ENCODE measurements around the gene OLFML1. TPM values are rescaled to one million over a fixed set of nuclear protein-coding genes. Genes with fewer than 3 reads are reported as not detected.

Gene OLFML1
- polyA plus RNA-seq, 2 donors = 0.49 to 1.2 TPM

DNA sequence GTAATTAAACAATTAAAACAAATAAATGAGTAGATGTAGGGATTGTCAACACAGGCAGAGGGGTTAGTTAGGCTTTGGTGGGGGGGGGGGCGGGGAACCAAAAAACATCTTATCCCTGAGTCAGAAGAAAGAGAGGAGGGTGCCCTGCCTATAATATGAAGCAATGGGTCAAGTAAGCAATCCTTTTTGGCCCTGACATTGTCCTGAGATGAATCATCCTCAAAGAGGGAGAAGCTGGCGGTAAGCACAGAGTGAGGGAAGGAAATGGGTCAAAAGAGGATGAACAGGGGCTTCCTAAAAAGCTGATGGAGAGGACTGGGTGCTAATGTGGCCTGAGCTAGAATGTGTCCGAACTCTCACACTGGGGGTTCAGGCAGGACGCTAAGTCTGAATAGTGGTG, 4.7 kb downstream of the OLFML1 start:
- H3K27ac ChIP-seq (ENCODE audit: low read depth in 2 of 2, low read length in 1 of 2) = no peak overlapping the region
- H3K27me3 ChIP-seq (ENCODE audit: control insufficient read depth in 1 of 2, insufficient read depth in 2 of 2, low read length in 2 of 2) = no peaks in the 10 kb centered on the region
- peaks cover 0 to 3% of the 10 kb centered on the region in 2 donors for H3K4me1 ChIP-seq (ENCODE audit: control insufficient read depth in 2 of 2, insufficient read depth in 2 of 2, low read length in 1 of 2)
- no peaks in the 10 kb centered on the region for H3K36me3 ChIP-seq (ENCODE audit: control insufficient read depth in 2 of 2, insufficient read depth in 2 of 2, low read length in 1 of 2)
- 81 to 86% methylated on average over 4 of the region's 4 CpGs for WGBS, 2 donors
- H3K4me3 ChIP-seq (ENCODE audit: low read depth in 1 of 2, low read length in 2 of 2) = no peak overlapping the region
- H3K9me3 ChIP-seq (ENCODE audit: control insufficient read depth in 2 of 2, insufficient read depth in 1 of 2, low read depth in 1 of 2, low read length in 1 of 2) = no peaks in the 10 kb centered on the region

DNA sequence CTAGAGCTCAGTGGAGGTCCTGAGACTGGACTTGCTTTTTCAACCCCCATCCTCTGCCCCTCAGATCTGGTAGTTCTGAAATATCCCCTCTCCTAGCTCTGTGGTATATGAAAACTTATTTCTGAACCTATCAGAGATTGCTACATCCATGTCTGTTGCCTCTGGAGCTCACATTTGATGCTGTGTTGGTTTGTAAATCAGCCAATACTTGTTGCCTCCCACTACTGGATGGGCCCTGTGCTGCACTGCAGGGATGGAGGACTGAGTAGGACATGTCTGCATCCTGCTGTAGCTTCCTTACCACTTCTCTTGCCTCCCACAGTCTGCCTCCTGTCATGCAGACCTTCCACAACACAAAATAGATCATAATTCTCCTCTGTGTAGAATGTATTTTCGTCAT, 5.2 kb downstream of the OLFML1 start:
- H3K36me3 ChIP-seq (ENCODE audit: control insufficient read depth in 2 of 2, insufficient read depth in 2 of 2, low read length in 1 of 2) = no peaks in the 10 kb centered on the region
- no peaks in the 10 kb centered on the region for H3K9me3 ChIP-seq (ENCODE audit: control insufficient read depth in 2 of 2, insufficient read depth in 1 of 2, low read depth in 1 of 2, low read length in 1 of 2)
- no peak overlapping the region for H3K4me3 ChIP-seq (ENCODE audit: low read depth in 1 of 2, low read length in 2 of 2)
- no peaks in the 10 kb centered on the region for H3K27me3 ChIP-seq (ENCODE audit: control insufficient read depth in 1 of 2, insufficient read depth in 2 of 2, low read length in 2 of 2)
- peaks cover 0 to 3% of the 10 kb centered on the region in 2 donors for H3K4me1 ChIP-seq (ENCODE audit: control insufficient read depth in 2 of 2, insufficient read depth in 2 of 2, low read length in 1 of 2)
- H3K27ac ChIP-seq (ENCODE audit: low read depth in 2 of 2, low read length in 1 of 2) = no peak overlapping the region
- WGBS, 2 donors = 81 to 84% methylated on average over 1 of the region's 1 CpG

DNA sequence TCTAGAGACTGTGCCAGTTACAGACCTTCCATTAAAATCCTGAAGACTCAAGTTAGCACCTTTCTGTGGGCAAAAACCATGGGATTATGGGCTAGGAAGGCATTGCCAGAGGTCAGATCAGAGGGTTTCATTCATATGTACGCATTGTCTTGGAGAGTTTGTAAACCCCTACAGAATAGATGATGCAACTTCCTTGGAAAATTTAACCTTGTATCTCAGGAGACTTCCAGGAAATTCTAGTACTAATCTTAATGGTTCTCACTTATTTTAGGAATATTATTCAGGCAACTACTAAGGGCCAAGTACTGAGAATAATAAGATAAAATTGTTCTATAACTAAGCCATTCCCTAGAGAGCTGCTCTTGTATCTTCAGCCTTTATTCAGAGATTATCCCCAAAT, 6.9 kb downstream of the OLFML1 start:
- peaks cover 0 to 3% of the 10 kb centered on the region in 2 donors for H3K4me1 ChIP-seq (ENCODE audit: control insufficient read depth in 2 of 2, insufficient read depth in 2 of 2, low read length in 1 of 2)
- H3K36me3 ChIP-seq (ENCODE audit: control insufficient read depth in 2 of 2, insufficient read depth in 2 of 2, low read length in 1 of 2) = no peaks in the 10 kb centered on the region
- H3K27ac ChIP-seq (ENCODE audit: low read depth in 2 of 2, low read length in 1 of 2) = no peak overlapping the region
- H3K4me3 ChIP-seq (ENCODE audit: low read depth in 1 of 2, low read length in 2 of 2) = no peak overlapping the region
- WGBS, 2 donors = 80 to 88% methylated on average over 1 of the region's 1 CpG
- no peaks in the 10 kb centered on the region for H3K27me3 ChIP-seq (ENCODE audit: control insufficient read depth in 1 of 2, insufficient read depth in 2 of 2, low read length in 2 of 2)
- H3K9me3 ChIP-seq (ENCODE audit: control insufficient read depth in 2 of 2, insufficient read depth in 1 of 2, low read depth in 1 of 2, low read length in 1 of 2) = no peaks in the 10 kb centered on the region

DNA sequence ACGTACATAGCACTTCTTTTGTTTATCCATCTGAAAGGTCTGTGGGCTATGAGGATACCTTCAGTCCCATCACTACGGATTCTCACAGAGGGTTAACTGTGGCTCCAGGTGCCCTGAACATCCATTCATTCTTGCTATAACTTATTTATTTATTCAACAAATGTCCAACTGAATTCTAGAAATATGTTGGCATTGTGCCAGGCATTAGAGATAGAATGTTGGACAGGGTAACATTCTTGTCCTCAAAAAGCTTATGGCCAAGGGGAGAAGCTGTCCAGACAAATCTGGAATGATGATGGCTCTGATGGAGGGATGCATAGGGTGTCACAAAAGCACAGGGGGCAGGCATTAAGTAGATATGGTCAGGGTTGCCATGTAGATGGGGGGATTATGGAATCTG, 8.4 kb downstream of the OLFML1 start:
- WGBS, 2 donors = 79 to 82% methylated on average over 2 of the region's 2 CpGs
- Histone ChIP-seq H3K4me1 (ENCODE audit: control insufficient read depth in 2 of 2, insufficient read depth in 2 of 2, low read length in 1 of 2) (peaks cover 0 to 3% of the 10 kb centered on the region in 2 donors), H3K4me3 (ENCODE audit: low read depth in 1 of 2, low read length in 2 of 2) (no peak overlapping the region), H3K9me3 (ENCODE audit: control insufficient read depth in 2 of 2, insufficient read depth in 1 of 2, low read depth in 1 of 2, low read length in 1 of 2) (no peaks in the 10 kb centered on the region), H3K36me3 (ENCODE audit: control insufficient read depth in 2 of 2, insufficient read depth in 2 of 2, low read length in 1 of 2) (no peaks in the 10 kb centered on the region), H3K27me3 (ENCODE audit: control insufficient read depth in 1 of 2, insufficient read depth in 2 of 2, low read length in 2 of 2) (no peaks in the 10 kb centered on the region), H3K27ac (ENCODE audit: low read depth in 2 of 2, low read length in 1 of 2) (no peak overlapping the region)

DNA sequence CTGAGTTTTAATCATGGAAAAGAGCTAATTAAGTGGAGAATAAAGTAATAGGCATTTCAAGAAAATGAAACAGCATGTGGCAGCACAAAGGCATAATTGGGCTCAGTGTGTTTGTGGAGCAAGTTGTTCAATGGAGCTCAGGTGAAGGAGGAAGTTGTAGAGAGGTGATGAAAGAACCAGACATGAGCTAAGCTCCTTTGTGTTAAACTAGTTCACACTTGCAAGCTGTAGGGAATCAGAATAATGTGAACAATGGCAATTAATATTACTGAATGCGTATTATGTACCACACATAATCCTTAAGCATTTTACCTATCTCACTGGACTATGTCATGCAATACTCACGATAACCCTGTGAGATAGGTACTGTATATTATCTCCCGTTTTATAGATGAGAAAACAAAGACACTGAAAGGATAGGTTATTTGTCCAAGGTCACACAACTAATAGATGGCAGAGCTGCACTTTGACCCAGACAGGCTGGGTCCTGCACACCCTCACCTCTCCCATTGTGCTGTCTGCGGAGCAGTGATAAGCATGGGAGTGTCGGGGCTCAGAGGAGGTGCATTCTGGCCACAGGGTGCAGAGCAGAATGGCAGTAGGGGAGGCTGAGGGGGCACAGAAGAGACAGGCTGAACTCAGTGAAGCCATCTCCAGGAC, 8.9 kb downstream of the OLFML1 start:
- peaks cover 0 to 3% of the 10 kb centered on the region in 2 donors for H3K4me1 ChIP-seq (ENCODE audit: control insufficient read depth in 2 of 2, insufficient read depth in 2 of 2, low read length in 1 of 2)
- H3K9me3 ChIP-seq (ENCODE audit: control insufficient read depth in 2 of 2, insufficient read depth in 1 of 2, low read depth in 1 of 2, low read length in 1 of 2) = no peaks in the 10 kb centered on the region
- H3K36me3 ChIP-seq (ENCODE audit: control insufficient read depth in 2 of 2, insufficient read depth in 2 of 2, low read length in 1 of 2) = no peaks in the 10 kb centered on the region
- no peak overlapping the region for H3K4me3 ChIP-seq (ENCODE audit: low read depth in 1 of 2, low read length in 2 of 2)
- WGBS, 2 donors = 55 to 62% methylated on average over 5 of the region's 5 CpGs
- peak overlapping the region in 1 of 2 donors; percentile 62 for H3K27ac ChIP-seq (ENCODE audit: low read depth in 2 of 2, low read length in 1 of 2)
- H3K27me3 ChIP-seq (ENCODE audit: control insufficient read depth in 1 of 2, insufficient read depth in 2 of 2, low read length in 2 of 2) = no peaks in the 10 kb centered on the region

DNA sequence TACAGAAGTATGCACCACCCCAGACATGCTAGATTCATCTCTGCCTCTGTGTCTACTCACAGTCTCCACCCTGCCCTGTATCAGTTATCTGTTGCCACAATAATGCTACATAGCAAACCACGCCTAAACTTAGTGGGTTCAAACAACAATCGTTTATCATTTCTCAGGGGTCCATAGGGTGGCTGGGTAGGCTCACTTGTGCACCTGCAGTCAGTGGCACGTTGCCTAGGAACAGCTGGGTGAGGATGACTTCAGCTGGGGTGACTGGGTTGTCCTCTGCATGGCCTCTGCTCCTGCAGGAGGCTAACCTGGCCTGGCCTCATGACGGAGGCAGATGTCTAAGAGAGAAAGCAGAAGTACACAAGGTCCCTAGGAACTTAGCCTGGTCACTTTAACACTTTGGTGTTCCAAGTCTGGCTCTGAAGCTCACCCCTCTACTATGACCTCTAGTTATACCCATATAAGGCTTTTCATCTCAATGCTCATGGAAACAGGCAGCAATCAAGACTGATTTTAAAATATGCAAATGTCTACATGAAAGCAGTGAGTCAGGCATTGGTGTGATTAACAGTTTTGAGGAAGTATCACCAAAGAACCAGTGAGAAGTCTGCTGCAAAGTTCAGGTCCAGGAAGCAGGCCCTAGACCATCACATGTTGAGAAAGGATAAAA, 10.7 kb downstream of the OLFML1 start:
- H3K4me1 ChIP-seq (ENCODE audit: control insufficient read depth in 2 of 2, insufficient read depth in 2 of 2, low read length in 1 of 2) = peaks cover 0 to 3% of the 10 kb centered on the region in 2 donors
- peaks cover 0 to 1% of the 10 kb centered on the region in 2 donors for H3K36me3 ChIP-seq (ENCODE audit: control insufficient read depth in 2 of 2, insufficient read depth in 2 of 2, low read length in 1 of 2)
- 79 to 80% methylated on average over 4 of the region's 4 CpGs for WGBS, 2 donors
- H3K27me3 ChIP-seq (ENCODE audit: control insufficient read depth in 1 of 2, insufficient read depth in 2 of 2, low read length in 2 of 2) = no peaks in the 10 kb centered on the region
- no peak overlapping the region for H3K4me3 ChIP-seq (ENCODE audit: low read depth in 1 of 2, low read length in 2 of 2)
- no peaks in the 10 kb centered on the region for H3K9me3 ChIP-seq (ENCODE audit: control insufficient read depth in 2 of 2, insufficient read depth in 1 of 2, low read depth in 1 of 2, low read length in 1 of 2)
- no peak overlapping the region for H3K27ac ChIP-seq (ENCODE audit: low read depth in 2 of 2, low read length in 1 of 2)

DNA sequence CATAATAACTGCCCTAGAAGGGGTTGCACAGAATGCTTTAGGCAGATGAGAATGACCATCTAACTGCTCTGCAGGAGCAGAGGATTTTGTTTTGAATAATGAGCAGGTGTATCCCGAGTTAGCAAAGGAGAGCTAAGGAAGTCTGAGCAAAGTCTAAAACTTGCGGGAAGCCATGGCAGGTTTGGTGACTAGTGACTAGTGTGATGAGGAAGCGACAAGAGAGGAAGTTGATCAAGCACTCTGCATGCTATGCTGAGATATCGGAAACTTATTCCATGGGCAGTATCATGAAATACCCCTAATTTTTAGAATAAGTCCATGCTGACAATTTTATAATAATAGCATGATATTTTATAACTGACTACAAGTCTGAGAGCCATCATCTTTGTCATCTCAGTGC, 12.9 kb downstream of the OLFML1 start:
- peaks cover 0 to 3% of the 10 kb centered on the region in 2 donors for H3K4me1 ChIP-seq (ENCODE audit: control insufficient read depth in 2 of 2, insufficient read depth in 2 of 2, low read length in 1 of 2)
- no peak overlapping the region for H3K4me3 ChIP-seq (ENCODE audit: low read depth in 1 of 2, low read length in 2 of 2)
- peaks cover 0 to 2% of the 10 kb centered on the region in 2 donors for H3K36me3 ChIP-seq (ENCODE audit: control insufficient read depth in 2 of 2, insufficient read depth in 2 of 2, low read length in 1 of 2)
- H3K9me3 ChIP-seq (ENCODE audit: control insufficient read depth in 2 of 2, insufficient read depth in 1 of 2, low read depth in 1 of 2, low read length in 1 of 2) = no peaks in the 10 kb centered on the region
- no peak overlapping the region for H3K27ac ChIP-seq (ENCODE audit: low read depth in 2 of 2, low read length in 1 of 2)
- no peaks in the 10 kb centered on the region for H3K27me3 ChIP-seq (ENCODE audit: control insufficient read depth in 1 of 2, insufficient read depth in 2 of 2, low read length in 2 of 2)
- WGBS, 2 donors = 73 to 85% methylated on average over 4 of the region's 4 CpGs

DNA sequence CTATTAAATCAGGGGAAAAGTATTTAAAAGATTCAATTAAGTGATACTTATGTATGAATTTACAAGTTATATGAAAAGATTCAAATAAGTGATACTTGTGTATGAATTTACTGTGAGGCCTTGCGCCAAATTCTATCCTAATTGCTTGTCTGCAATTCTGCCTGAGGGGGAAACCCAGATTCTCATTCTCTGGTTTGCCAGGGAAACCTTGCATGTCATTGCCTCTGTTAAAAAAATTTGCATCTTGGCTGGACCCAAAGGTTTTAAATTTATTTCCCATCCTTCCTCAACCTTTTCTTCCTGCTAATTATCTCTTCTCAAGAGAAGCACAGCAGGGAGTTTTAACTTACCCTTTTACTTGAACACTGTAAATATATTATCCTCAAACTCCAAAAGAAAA, 13.8 kb downstream of the OLFML1 start:
- no peaks in the 10 kb centered on the region for H3K27me3 ChIP-seq (ENCODE audit: control insufficient read depth in 1 of 2, insufficient read depth in 2 of 2, low read length in 2 of 2)
- peaks cover 0 to 3% of the 10 kb centered on the region in 2 donors for H3K4me1 ChIP-seq (ENCODE audit: control insufficient read depth in 2 of 2, insufficient read depth in 2 of 2, low read length in 1 of 2)
- peaks cover 0 to 2% of the 10 kb centered on the region in 2 donors for H3K36me3 ChIP-seq (ENCODE audit: control insufficient read depth in 2 of 2, insufficient read depth in 2 of 2, low read length in 1 of 2)
- H3K4me3 ChIP-seq (ENCODE audit: low read depth in 1 of 2, low read length in 2 of 2) = no peak overlapping the region
- 79 to 84% methylated on average over 1 of the region's 1 CpG for WGBS, 2 donors
- H3K9me3 ChIP-seq (ENCODE audit: control insufficient read depth in 2 of 2, insufficient read depth in 1 of 2, low read depth in 1 of 2, low read length in 1 of 2) = no peaks in the 10 kb centered on the region
- no peak overlapping the region for H3K27ac ChIP-seq (ENCODE audit: low read depth in 2 of 2, low read length in 1 of 2)

DNA sequence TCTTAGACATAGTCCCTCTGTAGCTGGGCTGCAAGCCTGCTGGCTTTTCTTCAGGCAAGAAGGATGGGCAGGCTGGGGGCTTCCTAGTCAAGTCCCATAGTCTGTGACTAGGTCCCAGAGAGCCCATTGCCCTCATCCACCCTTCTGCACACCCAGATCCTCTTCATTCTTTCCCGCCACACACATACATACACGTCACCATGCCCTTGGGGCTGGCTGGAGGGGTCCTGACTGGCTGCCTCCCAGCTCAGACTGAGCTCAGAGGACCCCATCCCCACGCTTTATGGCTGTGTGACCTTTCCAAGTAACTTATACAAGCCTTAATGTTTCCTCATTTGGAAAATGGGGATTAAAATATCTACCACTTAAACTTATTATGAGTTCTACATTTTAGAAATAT, 14.9 kb downstream of the OLFML1 start:
- no peak overlapping the region for H3K27ac ChIP-seq (ENCODE audit: low read depth in 2 of 2, low read length in 1 of 2)
- peaks cover 0 to 2% of the 10 kb centered on the region in 2 donors for H3K36me3 ChIP-seq (ENCODE audit: control insufficient read depth in 2 of 2, insufficient read depth in 2 of 2, low read length in 1 of 2)
- no peak overlapping the region for H3K4me3 ChIP-seq (ENCODE audit: low read depth in 1 of 2, low read length in 2 of 2)
- no peaks in the 10 kb centered on the region for H3K27me3 ChIP-seq (ENCODE audit: control insufficient read depth in 1 of 2, insufficient read depth in 2 of 2, low read length in 2 of 2)
- no peaks in the 10 kb centered on the region for H3K4me1 ChIP-seq (ENCODE audit: control insufficient read depth in 2 of 2, insufficient read depth in 2 of 2, low read length in 1 of 2)
- H3K9me3 ChIP-seq (ENCODE audit: control insufficient read depth in 2 of 2, insufficient read depth in 1 of 2, low read depth in 1 of 2, low read length in 1 of 2) = no peaks in the 10 kb centered on the region
- 81 to 91% methylated on average over 3 of the region's 3 CpGs for WGBS, 2 donors

DNA sequence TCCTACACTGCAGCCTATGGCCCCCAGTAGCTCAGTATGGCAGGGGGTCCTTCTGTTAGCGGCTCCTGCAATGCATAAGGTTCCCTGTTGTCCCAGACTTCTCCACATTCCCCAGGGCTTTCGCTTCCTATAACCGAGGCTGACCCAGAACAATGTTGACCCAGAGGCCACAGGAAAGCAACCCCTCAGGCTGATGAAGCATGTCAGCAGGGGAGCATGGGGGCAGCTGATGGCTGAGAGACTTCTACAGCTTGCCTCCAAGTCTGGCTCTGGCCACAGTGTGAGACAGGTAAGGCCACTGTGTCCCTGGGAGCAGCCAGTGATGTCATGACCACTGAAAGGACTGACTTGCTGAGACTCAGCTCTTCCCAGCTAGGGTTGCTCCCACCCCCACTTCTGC, 15.9 kb downstream of the OLFML1 start:
- H3K36me3 ChIP-seq (ENCODE audit: control insufficient read depth in 2 of 2, insufficient read depth in 2 of 2, low read length in 1 of 2) = peaks cover 0 to 2% of the 10 kb centered on the region in 2 donors
- no peaks in the 10 kb centered on the region for H3K27me3 ChIP-seq (ENCODE audit: control insufficient read depth in 1 of 2, insufficient read depth in 2 of 2, low read length in 2 of 2)
- no peaks in the 10 kb centered on the region for H3K9me3 ChIP-seq (ENCODE audit: control insufficient read depth in 2 of 2, insufficient read depth in 1 of 2, low read depth in 1 of 2, low read length in 1 of 2)
- H3K4me3 ChIP-seq (ENCODE audit: low read depth in 1 of 2, low read length in 2 of 2) = no peak overlapping the region
- no peak overlapping the region for H3K27ac ChIP-seq (ENCODE audit: low read depth in 2 of 2, low read length in 1 of 2)
- 82 to 84% methylated on average over 3 of the region's 3 CpGs for WGBS, 2 donors
- H3K4me1 ChIP-seq (ENCODE audit: control insufficient read depth in 2 of 2, insufficient read depth in 2 of 2, low read length in 1 of 2) = no peaks in the 10 kb centered on the region

Measured in esophagus (tissue), 2 donors.